GM18498 (cell line): Measurements from ENCODE around the gene PCID2.
"Not testable (repeated sequence)": the region's sequence is repeated elsewhere in the genome, so short reads cannot be mapped to it uniquely, and the experiment has no call there.

Experiments used
- ATAC-seq: cut with Tn5 transposase; IDR thresholded peaks from one replicate; pipeline ENCODE4 v1.9.1; 2021; ENCODE audit warnings: mild to moderate bottlenecking, moderate library complexity; ENCODE audit not compliant: unreplicated experiment

Gene PCID2

DNA sequence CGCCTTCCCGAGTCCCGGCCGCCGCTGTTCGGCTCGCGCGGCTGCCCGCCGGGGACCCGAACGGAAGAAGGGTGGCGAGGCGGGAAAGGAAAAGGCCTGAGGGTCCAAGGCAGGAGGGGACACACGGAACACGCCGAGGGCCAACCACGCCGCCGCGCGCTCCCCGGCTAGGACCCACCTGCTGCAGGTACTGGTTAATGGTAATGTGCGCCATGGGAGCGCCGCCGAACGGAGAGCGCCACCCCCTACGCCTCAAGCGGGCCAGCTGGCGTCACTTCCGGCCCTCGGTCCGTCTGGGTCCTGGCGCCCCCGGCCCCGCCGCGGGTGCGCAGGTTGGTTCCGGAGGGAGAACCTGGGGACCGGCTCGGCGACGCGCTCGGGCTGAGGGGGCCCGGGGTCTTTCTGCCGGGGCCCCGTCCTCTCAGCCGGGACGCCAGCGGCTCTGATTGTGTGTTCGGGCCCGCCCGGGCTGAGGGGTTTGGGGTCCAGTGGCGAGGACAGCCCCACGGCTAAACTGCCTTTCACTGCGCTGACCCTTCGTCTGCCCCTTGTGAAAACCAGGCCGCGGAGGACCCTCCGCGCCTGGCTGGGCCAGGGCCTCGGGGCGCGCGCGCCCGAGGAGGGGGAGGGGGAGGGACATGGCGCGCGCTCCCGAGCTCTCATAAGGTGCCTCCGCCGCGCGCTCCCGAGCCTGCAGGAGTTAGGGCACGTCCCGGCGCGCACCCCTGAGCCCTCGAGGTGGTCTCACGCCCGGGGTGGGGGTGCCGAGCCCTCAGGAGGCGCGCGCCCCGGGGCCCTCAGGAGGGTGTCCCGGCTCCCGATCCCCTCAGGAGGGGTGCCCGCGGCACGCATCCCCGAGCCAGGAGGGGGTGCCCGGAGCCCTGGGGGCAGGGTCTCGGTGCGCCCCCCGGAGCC is at the start of gene PCID2:
PCID2 (minus strand) TSS at position 249 of the 915 bp plus-strand sequence; CDS start at position 214, 35 bp downstream.
- ATAC-seq: peak; percentile 74

DNA sequence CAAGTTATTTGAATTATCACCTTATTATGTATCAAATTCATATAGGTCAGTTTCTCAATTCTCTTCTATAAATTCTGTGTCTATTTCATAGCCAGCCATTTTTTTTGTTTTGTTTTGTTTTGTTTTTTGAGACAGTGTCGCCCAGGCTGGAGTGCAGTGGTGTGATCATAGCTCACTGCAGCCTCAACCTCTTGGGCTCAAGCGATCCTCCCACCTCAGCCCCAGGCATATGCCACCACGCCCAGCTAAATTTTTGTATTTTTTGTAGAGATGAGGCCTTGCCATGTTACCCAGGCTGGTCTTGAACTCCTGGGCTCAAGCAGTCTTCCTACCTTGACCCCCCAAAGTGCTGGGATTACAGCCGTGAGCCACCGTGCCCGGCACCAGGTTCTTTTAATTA is 49.4 kb upstream of the PCID2 start:
- not testable (repeated sequence) for ATAC-seq

DNA sequence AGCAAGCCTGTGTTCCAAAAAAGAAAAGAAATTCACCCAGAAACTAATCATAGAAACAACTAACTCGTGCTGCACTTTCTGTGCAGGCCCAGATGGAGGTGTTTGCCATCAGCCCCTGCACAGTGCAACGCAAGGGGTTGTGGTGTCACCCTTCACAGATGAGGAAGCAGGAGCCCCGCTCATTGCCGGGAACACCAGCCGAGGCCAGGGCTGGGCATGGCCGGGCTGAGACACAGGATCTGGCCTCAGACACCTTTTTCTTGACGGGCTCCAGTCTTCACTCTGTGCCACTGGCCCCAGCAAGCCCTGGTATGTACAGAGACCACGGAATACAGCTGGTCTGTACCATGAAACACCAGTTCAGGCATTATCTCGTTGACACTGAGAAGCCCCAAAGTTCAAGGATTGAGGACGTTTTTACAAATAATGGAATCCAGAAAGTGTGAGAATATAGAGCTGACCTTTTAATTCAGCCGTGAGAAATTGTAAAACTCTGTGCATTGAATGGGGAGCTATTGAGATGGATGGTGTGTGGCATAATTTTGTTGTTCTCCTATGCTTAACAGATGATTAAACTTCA is 44.1 kb upstream of the PCID2 start:
- ATAC-seq: no peak

DNA sequence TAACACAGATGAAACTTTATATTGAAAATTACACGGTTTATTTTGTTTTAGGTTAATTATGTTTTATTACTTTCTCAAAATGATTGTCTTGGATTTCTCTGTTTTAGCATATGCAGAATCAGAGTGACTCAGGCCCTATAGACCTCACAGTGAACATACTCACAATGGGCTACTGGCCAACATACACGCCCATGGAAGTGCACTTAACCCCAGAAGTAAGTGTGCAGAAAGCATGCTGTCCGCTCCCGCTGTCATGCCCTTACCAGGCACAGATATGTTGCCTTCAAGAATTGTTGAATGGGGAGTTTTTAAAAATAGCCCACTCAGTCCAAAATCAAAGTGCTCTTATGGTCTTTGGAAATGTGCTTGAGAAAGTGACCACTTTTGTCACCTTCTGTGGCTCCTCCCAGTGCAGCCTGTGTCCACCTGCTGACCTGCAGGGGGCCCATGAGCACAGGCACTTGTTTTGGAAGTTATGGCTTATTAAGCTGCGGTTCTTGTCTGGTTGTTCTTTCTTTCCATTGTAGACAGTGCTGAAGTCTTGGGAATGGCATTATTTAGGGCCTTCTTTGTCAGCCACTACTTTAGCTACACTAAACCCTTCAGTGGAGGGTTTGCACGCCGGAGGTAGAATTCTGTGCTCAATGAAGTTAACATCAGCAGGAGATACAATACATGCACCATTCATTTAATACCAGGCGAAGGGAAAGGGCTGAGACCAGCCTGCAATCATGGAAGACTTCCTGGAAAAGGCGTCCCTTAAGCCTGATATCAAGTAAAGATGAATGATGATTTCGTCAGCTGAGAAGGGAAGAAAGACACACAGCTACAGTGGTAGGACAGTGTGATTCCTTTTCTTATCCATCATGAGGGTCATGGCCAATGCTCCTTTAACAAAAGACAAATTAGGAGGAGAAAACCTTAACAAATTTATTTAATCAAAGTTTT is 37.7 kb upstream of the PCID2 start:
- ATAC-seq: no peak

DNA sequence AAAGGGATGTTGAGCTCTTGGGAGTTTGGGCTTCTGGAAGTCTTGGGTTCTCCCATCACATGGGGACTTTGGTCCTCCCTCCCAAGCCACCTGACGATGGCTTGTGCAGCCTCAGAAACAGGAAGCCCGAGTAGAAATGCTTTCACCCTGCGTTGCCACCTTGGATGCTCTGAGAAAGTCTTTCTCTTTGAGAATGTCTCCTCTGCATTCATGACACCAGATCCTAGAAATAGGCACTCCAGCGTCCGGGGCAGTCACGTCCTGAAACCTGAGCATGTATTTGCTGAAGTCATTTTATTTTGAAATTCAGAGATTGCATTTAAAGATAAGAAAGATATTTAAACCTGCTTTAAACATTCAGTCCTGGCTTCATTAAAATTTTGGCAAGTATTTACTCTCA is 35.4 kb upstream of the PCID2 start:
- no peak for ATAC-seq

- not testable (repeated sequence) for ATAC-seq
Measured at GRCh38 chr13:113241623-113242022, 33.2 kb upstream of the PCID2 start.

DNA sequence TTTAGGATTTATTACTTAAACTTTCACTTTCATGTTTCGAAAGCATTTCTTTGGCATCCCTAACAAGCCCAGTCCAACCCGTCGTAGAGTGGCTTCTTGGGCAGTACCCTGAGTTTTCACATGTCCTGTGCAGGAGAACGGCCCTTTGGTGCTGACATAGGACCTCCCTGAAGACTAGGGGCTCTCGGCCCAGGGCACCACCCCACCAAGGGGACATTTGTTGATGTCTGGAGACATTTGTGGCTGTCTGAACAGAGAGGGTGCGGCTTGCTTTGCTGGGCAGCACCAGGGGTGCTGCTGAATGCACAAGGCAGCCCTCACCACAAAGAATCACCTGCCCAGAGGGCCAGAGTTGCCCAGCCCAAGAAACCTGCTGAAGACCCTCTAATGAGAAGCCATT is 31.5 kb upstream of the PCID2 start:
- no peak for ATAC-seq

DNA sequence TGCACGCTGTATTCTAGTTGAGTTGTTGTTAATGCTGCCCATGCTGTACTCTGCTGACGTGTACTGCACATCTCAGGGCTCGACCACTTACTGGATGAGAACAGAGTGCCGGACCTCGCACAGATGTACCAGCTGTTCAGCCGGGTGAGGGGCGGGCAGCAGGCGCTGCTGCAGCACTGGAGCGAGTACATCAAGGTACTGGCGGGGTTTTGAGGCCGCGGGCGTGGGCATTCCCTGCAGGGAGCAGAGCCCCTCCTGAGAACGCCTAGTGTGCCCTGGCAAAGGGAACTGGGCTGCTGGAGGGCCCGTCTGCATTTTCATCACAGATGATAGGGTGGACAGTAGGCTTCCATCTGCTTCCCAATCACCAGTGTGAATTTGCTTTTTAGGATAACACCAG is 30.9 kb upstream of the PCID2 start:
- ATAC-seq: no peak

GRCh38 chr13:113238536-113238935 is 30.1 kb upstream of the PCID2 start:
- ATAC-seq: no peak

GRCh38 chr13:113233101-113233500 is 24.6 kb upstream of the PCID2 start:
- ATAC-seq: no peak

GRCh38 chr13:113232208-113233003 is 23.9 kb upstream of the PCID2 start:
- no peak for ATAC-seq

GRCh38 chr13:113231306-113232207 is 23.1 kb upstream of the PCID2 start:
- ATAC-seq: no peak

DNA sequence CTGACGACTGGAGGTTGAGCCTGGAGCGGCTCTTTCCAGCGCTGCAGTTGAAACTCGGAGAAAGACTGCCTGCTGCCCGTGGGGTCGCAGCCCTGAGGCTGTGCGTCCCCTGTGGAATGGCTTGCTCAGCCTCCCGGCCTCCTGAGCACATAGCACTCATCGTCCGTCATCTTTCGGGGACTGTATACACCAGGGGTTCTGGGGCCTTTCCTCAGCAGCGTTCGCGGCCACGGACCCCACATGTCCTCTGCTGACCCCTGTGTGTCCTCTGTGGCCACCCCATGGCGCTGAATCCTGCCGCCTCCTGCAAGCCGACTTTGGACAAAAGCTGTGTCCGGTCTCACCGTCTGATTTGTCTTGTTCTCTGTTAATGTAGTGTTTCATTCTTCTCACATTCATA is 21.3 kb upstream of the PCID2 start:
- ATAC-seq: no peak

DNA sequence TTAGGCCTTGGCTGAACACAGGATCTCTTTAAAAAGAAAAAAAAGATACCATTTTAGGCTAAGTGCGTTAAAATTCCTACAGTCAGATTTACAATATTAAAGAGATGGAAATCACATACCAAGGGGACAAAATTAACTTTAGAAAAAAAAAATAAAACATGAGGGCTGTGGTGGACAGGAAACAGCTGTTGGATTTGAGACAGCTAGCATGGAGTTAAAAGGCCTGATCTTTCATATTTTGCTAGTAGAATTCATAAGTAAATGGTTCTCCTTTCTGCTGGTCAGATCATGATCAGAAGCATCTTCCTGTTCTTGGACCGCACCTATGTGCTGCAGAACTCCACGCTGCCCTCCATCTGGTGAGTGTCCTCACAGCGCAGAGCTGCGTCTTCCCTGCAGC is 20.7 kb upstream of the PCID2 start:
- no peak for ATAC-seq

GRCh38 chr13:113226873-113227450 is 18.5 kb upstream of the PCID2 start:
- ATAC-seq: no peak

DNA sequence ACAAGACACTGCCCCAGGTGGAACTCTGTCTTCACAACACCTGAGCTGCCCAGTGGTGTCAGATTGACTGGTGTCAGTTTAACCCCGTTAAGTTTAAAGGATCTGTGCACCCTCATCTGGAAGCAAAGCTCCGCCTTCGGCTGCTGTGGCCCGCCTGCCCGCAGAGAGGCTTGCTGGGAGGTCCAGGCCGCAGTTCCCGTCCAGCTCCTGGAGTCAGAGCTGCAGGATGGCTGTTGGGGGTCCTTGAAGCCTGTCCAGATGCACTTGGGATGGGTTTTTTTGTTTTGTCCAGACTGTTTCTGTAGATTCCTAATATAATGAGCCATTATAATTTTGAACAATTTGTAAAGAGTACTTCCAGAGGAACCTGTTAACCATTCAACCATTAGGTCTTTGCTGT is 17.0 kb upstream of the PCID2 start:
- ATAC-seq: no peak

- no peak for ATAC-seq
Measured at GRCh38 chr13:113224486-113224885, 16.0 kb upstream of the PCID2 start.

GRCh38 chr13:113223070-113223469 is 14.6 kb upstream of the PCID2 start:
- no peak for ATAC-seq

GRCh38 chr13:113220877-113221276 is 12.4 kb upstream of the PCID2 start:
- ATAC-seq: no peak
